Duodenal mucosa (tissue), 2 donors: ENCODE results near the gene FCN3.

Experiments
- H3K27ac ChIP-seq: one replicate; pipeline ENCODE4 v1.7.0; 2013; ENCODE audit warnings: low read depth, low read length
- H3K27me3 ChIP-seq, 2 donors: one replicate each; pipeline ENCODE4 v1.7.0; 2013; ENCODE audit warnings: low read length in 2 of 2, control low read depth in 1 of 2; ENCODE audit not compliant: insufficient read depth in 2 of 2, control insufficient read depth in 1 of 2
- H3K36me3 ChIP-seq, 2 donors: one replicate each; pipeline ENCODE4 v1.7.0; 2013; ENCODE audit warnings: low read length in 2 of 2, control low read depth in 1 of 2; ENCODE audit not compliant: insufficient read depth in 2 of 2, control insufficient read depth in 1 of 2
- H3K4me1 ChIP-seq, 2 donors: one replicate each; pipeline ENCODE4 v1.7.0; 2013; ENCODE audit warnings: low read length in 2 of 2, control low read depth in 1 of 2; ENCODE audit not compliant: insufficient read depth in 2 of 2, control insufficient read depth in 1 of 2
- H3K4me3 ChIP-seq, 2 donors: one replicate each; pipeline ENCODE4 v1.7.0; 2013; ENCODE audit warnings: low read length in 2 of 2, low read depth in 1 of 2
- H3K9ac ChIP-seq, 2 donors: one replicate each; pipeline ENCODE4 v1.7.0; 2013; ENCODE audit warnings: low read length in 2 of 2, low read depth in 1 of 2
- H3K9me3 ChIP-seq, 2 donors: one replicate each; pipeline ENCODE4 v1.7.0; 2013; ENCODE audit warnings: low read length in 2 of 2, control low read depth in 1 of 2; ENCODE audit not compliant: control insufficient read depth in 1 of 2

The FCN3 gene

DNA sequence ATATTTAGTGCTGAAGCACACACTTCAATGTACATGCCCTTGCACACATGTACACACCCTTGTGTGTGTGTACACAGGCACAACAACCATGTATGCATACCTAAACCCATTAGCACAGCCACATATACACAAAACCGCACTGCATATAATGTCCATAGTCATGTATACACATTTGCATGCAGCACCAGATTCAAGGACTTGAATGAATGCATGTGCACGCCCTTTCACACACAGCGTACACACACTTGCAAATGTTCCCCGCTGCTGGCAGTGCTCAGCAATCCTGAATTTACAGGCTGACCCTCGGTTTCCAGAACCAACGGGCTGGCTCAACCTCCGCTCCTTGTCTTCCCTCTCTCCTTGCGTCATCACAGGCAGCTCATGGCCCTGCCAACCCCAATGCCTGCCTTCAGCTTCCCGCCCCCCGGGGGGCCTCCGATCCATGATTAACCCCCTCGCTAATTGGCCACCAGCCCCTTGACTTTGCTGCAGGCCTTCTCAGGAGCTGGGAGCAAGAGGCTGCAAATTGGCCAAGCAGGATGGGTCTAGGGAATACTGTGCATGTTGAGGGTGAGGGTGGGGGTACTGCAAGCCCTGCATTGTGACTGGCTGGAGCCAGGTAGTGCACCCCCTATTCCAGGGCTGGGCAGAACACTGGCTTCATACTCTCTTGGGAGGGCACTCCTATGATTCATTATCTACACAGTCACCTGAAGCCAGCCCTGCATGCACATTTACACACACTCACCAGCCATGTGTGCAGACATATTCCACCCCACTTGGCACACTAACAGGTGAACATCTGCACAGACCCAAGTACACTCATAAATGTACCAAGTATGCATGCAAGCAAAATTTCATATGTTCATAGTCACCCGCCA lies 25.7 kb upstream of the FCN3 start:
- Histone ChIP-seq H3K36me3 (peaks cover 4 to 13% of the 10 kb centered on the region in 2 donors), H3K9me3 (no peaks in the 10 kb centered on the region), H3K9ac (no peak overlapping the region), H3K27ac (no peak overlapping the region), H3K4me1 (peaks cover 9 to 19% of the 10 kb centered on the region in 2 donors), H3K4me3 (no peak overlapping the region), H3K27me3 (no peaks in the 10 kb centered on the region)

DNA sequence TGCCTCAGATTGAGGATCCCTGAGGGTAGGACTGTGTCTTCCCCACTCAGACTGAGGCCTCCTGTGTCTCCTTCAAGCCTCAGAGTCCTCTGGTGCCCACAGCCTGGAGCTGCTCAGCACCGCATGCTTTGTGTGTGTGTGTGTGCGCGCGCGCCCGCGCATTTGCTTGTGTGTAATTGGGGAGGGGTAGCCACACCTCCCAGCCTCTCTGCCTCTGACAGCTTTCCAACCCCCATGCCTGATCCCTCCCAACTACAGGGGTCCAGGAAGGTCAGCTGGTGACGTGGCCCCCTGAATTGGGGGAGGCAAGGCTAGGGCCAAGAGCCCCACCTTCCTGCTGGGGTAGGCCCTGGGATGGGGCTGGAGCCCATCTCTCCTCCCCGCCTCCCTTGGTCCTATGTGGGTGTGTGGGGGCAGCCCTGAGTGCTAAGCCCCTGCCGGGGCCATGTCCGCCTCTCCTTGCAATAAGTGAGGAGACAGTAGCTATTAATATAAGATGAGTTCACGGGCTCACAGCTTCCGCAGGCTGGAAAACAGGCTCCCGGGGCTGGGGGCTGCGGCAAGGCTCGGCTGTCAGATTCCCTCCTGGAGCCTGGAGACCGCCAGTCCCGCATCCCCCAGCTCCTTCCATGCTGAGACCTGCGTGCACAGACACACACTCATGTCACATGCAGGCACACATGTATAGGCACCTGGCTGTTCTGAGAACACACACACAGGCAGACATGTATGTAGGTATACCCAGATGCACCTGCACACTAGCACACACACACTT lies 24.8 kb upstream of the FCN3 start:
- H3K9me3 ChIP-seq = no peaks in the 10 kb centered on the region
- H3K27ac ChIP-seq = no peak overlapping the region
- H3K9ac ChIP-seq = no peak overlapping the region
- peaks cover 3 to 7% of the 10 kb centered on the region in 2 donors for H3K36me3 ChIP-seq
- no peak overlapping the region for H3K4me3 ChIP-seq
- peaks cover 9 to 19% of the 10 kb centered on the region in 2 donors for H3K4me1 ChIP-seq
- no peaks in the 10 kb centered on the region for H3K27me3 ChIP-seq

DNA sequence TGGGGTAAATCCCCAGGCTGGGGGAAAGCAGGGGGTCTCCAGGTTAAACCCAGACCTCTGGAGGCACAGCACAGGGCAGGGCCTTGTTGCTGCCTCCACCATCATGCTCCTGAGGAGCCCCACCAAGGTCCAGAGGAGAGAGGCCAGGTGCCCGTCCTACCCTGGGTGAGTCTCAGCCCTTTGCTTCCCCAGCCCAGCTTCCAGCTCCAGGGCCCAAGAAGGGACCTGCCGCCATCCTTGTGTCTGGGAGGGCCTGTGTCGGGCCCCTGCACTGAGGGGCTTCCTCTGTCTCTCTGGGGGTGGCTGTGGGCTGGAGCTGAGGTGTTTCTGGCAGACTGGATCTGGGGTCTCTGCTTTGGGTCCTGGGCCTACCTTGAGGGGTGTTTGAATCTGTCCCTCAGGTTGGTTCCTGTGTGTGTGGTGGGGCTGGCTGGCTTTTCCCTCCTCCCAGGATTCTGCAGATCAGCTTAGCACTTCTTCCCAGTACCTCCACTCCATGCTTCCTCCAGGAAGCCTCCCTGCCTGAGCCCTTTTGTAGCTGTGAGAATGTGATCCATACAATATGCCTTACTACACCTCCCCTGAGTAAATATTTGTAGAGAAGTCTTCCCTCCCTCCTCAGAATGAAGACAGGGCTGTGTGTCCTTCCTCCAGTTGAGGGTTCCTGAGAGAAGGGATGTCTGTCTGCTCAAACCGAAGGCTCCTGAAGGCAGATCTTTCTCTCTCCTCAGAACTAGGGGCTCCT lies 24.0 kb upstream of the FCN3 start:
- H3K4me1 ChIP-seq = peaks cover 9 to 14% of the 10 kb centered on the region in 2 donors

DNA sequence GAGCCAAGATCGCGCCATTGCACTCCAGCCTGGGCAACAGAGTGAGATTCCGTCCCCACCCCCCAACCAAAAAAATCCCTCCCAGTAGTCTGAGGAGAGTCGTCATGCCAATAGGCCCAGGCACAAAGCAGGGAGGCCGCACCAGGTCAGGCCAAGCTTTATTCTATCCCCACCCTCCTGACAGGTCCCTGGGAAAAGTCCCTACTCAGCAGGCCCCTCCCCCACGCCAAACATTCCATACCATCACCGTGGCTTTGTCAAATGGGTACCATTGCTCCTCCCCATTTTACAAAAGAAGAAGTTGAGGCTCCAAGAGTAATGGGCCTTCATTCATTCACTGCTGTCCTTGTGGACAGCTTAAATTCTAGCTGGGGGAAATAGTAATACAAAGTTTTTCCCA lies 23.1 kb upstream of the FCN3 start:
- Histone ChIP-seq H3K27me3 (no peaks in the 10 kb centered on the region), H3K9me3 (no peaks in the 10 kb centered on the region), H3K4me1 (peaks cover 5 to 10% of the 10 kb centered on the region in 2 donors), H3K36me3 (no peaks in the 10 kb centered on the region), H3K4me3 (no peak overlapping the region), H3K27ac (no peak overlapping the region), H3K9ac (no peak overlapping the region)

More for the DNA sequence above, 24.0 kb upstream of the FCN3 start:
- no peak overlapping the region for H3K27ac ChIP-seq
- H3K9ac ChIP-seq = no peak overlapping the region
- H3K4me3 ChIP-seq = no peak overlapping the region
- H3K27me3 ChIP-seq = no peaks in the 10 kb centered on the region
- H3K9me3 ChIP-seq = no peaks in the 10 kb centered on the region
- peaks cover 0 to 3% of the 10 kb centered on the region in 2 donors for H3K36me3 ChIP-seq

DNA sequence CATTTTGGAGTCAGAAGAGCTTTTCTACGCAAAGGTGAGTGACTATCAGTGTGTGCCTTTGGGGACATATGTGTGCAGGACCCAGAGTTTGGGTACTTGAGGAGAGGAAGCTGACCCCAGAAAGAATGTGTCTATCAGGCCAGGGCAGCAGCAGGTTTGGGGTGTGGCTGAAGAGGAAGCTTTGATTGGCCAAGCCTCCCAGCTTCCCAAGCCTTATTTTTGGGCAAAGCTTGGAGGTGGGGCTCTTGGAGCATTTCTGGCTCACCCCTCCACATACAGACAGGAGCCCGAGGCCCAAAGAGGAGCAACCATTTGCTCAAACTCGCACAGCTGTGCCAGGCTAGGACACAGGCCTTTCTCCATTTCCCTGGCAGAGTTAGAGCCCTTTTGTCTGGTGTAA lies 22.5 kb upstream of the FCN3 start:
- H3K9me3 ChIP-seq = no peaks in the 10 kb centered on the region
- H3K4me1 ChIP-seq = peaks cover under 1 to 7% of the 10 kb centered on the region in 2 donors
- H3K4me3 ChIP-seq = no peak overlapping the region
- no peak overlapping the region for H3K27ac ChIP-seq
- H3K9ac ChIP-seq = no peak overlapping the region
- no peaks in the 10 kb centered on the region for H3K36me3 ChIP-seq
- H3K27me3 ChIP-seq = no peaks in the 10 kb centered on the region

DNA sequence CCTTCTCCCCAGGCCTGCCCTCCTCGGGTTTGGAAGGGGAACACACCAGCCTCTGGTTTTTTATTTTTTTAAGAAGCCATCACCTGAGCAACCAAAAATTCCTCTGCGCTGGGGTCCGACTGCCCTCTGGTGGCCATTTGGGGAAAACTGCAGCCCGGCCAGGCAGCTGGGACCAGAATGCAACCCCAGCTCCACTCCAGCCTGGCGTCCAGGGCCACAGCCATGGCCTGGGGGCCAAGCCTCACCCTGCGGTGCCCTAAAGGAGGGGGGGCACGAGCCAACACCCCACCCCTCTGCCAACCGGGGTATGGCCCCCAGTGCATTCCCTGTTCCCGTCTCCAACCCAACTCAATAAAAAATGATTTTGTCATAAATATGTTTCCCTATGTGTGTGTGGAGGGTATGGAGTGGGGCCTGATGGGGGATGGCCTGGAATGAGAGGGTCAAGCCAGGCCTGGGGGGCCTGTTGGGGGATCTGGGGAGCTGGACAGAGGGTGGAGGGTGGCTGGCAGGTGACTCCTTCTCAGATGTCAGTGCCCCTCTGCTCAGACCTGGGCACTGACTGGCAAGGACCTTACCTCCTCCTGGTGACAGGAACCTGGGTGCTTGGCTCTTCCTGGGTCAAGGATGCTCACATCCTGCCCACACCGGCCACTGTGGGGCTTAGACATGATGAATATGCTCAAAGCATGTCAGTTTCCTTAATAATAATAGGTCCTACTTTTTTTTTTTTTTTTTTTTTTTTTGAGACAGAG lies 21.0 kb upstream of the FCN3 start:
- Histone ChIP-seq H3K36me3 (no peaks in the 10 kb centered on the region), H3K9me3 (no peaks in the 10 kb centered on the region), H3K4me3 (no peak overlapping the region), H3K9ac (no peak overlapping the region), H3K27me3 (no peaks in the 10 kb centered on the region), H3K27ac (no peak overlapping the region), H3K4me1 (peaks cover 7 to 16% of the 10 kb centered on the region in 2 donors)

DNA sequence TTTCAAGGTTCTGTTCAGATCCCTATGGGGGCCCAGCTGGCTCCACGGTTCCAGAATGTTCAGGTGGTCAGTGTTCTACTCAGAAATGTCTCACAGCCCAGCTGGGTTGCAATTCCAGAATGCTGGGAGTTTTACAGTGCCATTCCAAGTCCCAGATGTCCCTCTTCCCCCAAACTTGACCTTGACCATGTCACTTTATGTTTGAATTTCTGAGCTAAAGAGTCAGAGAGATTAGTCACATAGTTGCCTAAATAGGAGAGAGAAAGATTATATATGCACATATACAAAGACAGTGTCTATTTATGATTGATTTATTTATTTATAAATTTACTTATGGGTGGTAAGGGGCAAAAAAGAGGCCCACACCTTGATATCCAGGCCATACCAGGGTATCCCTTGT lies 20.3 kb upstream of the FCN3 start:
- Histone ChIP-seq H3K27ac (no peak overlapping the region), H3K36me3 (no peaks in the 10 kb centered on the region)

DNA sequence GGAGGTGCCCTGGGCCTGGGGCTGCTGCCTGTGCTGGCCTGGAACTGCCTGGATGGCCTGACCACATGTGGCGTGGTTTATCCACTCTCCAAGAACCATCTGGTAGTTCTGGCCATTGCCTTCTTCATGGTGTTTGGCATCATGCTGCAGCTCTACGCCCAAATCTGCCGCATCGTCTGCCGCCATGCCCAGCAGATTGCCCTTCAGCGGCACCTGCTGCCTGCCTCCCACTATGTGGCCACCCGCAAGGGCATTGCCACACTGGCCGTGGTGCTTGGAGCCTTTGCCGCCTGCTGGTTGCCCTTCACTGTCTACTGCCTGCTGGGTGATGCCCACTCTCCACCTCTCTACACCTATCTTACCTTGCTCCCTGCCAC lies 19.6 kb upstream of the FCN3 start:
- no peak overlapping the region for H3K27ac ChIP-seq
- no peaks in the 10 kb centered on the region for H3K27me3 ChIP-seq
- H3K36me3 ChIP-seq = no peaks in the 10 kb centered on the region
- peaks cover 7 to 16% of the 10 kb centered on the region in 2 donors for H3K4me1 ChIP-seq
- no peak overlapping the region for H3K9ac ChIP-seq
- no peak overlapping the region for H3K4me3 ChIP-seq
- no peaks in the 10 kb centered on the region for H3K9me3 ChIP-seq

More for the DNA sequence above, 20.3 kb upstream of the FCN3 start:
- no peak overlapping the region for H3K9ac ChIP-seq
- H3K4me1 ChIP-seq = peaks cover 7 to 16% of the 10 kb centered on the region in 2 donors
- H3K4me3 ChIP-seq = no peak overlapping the region
- no peaks in the 10 kb centered on the region for H3K27me3 ChIP-seq
- no peaks in the 10 kb centered on the region for H3K9me3 ChIP-seq

DNA sequence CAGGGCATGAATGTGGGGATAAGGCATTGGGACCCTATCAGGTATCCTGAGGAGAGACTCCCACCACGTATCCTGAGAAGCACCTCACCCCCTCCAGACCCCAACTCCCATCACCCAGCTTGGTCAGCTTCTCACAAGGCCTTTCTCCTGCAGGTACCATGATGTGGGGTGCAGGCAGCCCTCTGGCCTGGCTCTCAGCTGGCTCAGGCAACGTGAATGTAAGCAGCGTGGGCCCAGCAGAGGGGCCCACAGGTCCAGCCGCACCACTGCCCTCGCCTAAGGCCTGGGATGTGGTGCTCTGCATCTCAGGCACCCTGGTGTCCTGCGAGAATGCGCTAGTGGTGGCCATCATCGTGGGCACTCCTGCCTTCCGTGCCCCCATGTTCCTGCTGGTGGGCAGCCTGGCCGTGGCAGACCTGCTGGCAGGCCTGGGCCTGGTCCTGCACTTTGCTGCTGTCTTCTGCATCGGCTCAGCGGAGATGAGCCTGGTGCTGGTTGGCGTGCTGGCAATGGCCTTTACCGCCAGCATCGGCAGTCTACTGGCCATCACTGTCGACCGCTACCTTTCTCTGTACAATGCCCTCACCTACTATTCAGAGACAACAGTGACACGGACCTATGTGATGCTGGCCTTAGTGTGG lies 19.1 kb upstream of the FCN3 start:
- no peak overlapping the region for H3K27ac ChIP-seq
- no peak overlapping the region for H3K9ac ChIP-seq
- no peaks in the 10 kb centered on the region for H3K9me3 ChIP-seq
- H3K4me3 ChIP-seq = no peak overlapping the region
- H3K36me3 ChIP-seq = no peaks in the 10 kb centered on the region
- H3K4me1 ChIP-seq = peaks cover 7 to 16% of the 10 kb centered on the region in 2 donors
- H3K27me3 ChIP-seq = no peaks in the 10 kb centered on the region
